Skeletal muscle satellite cell (primary cell): ENCODE data around the gene KRTAP10-9.
"Not testable (repeated sequence)": the region's sequence is repeated elsewhere in the genome, so short reads cannot be mapped to it uniquely, and the experiment has no call there.

Experiments used
- H3K27me3 ChIP-seq: 2 replicates; pipeline ENCODE4 v1.7.0; 2013; ENCODE audit warnings: low read length; ENCODE audit not compliant: control insufficient read depth, insufficient read depth
- H3K36me3 ChIP-seq: 2 replicates; pipeline ENCODE4 v1.7.0; 2013; ENCODE audit warnings: mild to moderate bottlenecking, control low read depth, low read length; ENCODE audit not compliant: insufficient read depth
- H3K4me1 ChIP-seq: 2 replicates; pipeline ENCODE4 v1.7.0; 2013; ENCODE audit warnings: low read length; ENCODE audit not compliant: control insufficient read depth, insufficient read depth
- H3K4me2 ChIP-seq: 2 replicates; pipeline ENCODE4 v1.7.0; 2013; ENCODE audit warnings: mild to moderate bottlenecking, low read length
- H3K4me3 ChIP-seq: 2 replicates; pipeline ENCODE4 v1.7.0; 2013; ENCODE audit warnings: low read length
- H3K9ac ChIP-seq: 2 replicates; pipeline ENCODE4 v1.7.0; 2013; ENCODE audit warnings: mild to moderate bottlenecking, low read depth, low read length, moderate library complexity
- H3K9me3 ChIP-seq: replicated peaks from 2 replicates; pipeline ENCODE4 v1.7.0; 2013; ENCODE audit warnings: mild to moderate bottlenecking, control low read depth, low read length

The KRTAP10-9 gene

DNA sequence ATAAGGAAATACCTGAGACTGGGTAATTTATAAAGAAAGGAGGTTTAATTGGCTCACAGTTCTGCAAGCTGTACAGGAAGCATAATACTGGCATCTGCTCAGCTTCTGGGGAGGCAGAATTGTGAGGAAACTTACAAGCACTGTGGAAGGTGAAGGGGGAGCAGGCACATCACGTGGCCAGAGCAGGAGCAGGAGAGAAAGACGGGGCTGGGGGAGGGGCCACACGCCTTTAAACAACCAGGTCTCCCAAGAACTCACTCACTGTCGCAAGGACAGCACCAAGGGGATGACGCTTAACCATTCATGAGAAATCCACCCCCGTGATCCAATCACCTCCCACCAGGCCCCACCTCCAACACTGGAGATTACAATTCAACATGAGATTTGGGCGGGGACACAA lies 34.7 kb downstream of the KRTAP10-9 start:
- H3K4me1 ChIP-seq, H3K36me3 ChIP-seq, H3K4me2 ChIP-seq, H3K4me3 ChIP-seq, H3K9me3 ChIP-seq, H3K9ac ChIP-seq: not testable (repeated sequence)
- peaks cover 30% of the 10 kb centered on the region for H3K27me3 ChIP-seq

DNA sequence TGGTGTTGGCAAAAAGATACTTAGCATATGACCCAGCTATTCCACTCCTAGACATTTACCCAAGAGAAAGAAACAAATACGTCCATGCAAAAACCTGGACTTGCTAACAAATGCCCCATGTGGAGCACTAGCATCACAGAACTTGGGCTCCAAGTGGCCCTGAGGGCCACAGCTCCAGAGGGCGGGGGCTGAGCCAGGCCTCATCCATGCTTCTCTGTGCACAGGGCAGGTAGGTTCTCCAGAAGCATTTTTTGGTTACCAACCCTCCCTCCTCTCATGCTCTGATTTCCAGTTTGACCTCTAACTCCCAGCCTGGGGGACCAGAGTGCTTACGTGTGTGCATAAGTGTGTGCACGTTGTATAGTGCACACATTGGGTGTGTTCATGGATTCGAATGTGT lies 37.8 kb downstream of the KRTAP10-9 start:
- Histone ChIP-seq H3K4me3 (no peak overlapping the region), H3K9ac (no peak overlapping the region), H3K36me3 (no peaks in the 10 kb centered on the region), H3K9me3 (no peaks in the 10 kb centered on the region), H3K4me2 (no peak overlapping the region), H3K4me1 (no peaks in the 10 kb centered on the region), H3K27me3 (peaks cover 18% of the 10 kb centered on the region)

DNA sequence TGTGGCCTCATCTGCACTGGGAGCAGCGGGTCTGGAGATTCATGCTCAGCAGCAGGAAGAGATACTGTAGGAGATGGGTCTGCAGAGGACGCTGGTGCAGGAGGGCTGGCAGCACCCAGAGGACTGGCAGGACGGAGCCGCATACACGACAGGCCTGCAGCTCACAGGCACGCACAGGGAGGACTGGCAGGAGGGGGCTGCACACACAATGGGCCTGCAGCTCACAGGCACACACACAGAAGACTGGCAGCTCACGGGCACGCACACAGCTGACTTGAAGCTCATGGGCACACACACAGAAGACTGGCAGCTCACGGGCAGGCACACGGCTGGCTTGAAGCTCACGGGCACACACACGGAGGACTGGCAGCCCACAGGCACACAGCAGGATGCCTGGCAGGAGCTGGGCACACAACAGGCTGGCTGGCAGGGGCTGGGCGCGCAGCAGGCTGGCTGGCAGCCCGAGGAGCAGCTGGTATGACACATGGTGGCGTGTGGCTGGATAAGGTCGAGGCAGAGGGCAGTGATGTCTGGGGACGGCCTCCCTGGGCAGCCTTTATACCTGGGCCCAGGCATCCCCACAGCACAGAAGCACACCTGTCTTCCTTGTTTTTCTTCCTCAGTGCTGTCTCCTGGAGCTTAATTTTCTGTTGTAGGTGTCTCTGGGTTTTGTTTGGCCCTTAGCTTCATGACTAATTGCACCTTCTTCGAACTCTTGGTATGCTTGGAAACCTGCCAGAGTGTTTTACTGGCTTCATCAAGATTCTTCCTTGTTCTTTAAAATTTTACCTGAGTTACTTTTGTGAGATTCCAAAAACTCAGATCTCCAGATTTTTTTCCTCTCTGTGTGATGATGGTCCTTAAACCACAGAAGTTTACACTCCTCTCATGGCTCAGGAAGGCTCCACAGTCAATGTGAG lies 39.8 kb downstream of the KRTAP10-9 start, which contains the start of gene KRTAP12-2:
KRTAP12-2 (minus strand) TSS at position 527 of the 920 bp plus-strand sequence; CDS start at position 486, 41 bp downstream.
- no peak within 1 kb of the TSS for H3K4me3 ChIP-seq
- no peak within 1 kb of the TSS for H3K4me2 ChIP-seq
- peaks cover 18% of the 10 kb centered on the region for H3K27me3 ChIP-seq
- H3K4me1 ChIP-seq = no peaks in the 10 kb centered on the region
- H3K36me3 ChIP-seq = no peaks in the 10 kb centered on the region
- H3K9ac ChIP-seq = no peak within 1 kb of the TSS
- H3K9me3 ChIP-seq = no peaks in the 10 kb centered on the region

DNA sequence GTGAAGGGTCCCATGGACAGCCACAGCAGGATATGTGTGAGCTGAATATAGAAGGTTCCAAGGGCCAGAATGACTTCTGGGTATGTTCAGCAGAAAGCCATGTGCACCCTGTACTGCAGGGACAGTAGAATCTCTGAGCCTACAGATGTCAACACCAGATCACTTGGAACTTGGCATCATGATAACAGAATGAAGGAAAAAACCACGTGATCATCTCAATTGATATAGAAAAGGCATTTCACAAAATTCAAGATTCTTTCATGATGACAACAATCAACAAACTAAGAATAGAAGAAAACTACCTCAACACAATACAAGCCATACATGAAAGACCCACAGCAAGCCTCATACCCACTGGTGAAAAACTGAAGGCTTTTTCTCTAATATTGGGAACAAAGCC lies 40.7 kb downstream of the KRTAP10-9 start:
- Histone ChIP-seq H3K27me3 (peaks cover 12% of the 10 kb centered on the region), H3K4me2 (no peak overlapping the region), H3K4me3 (no peak overlapping the region), H3K4me1 (no peaks in the 10 kb centered on the region), H3K9me3 (no peaks in the 10 kb centered on the region), H3K9ac (no peak overlapping the region), H3K36me3 (no peaks in the 10 kb centered on the region)

DNA sequence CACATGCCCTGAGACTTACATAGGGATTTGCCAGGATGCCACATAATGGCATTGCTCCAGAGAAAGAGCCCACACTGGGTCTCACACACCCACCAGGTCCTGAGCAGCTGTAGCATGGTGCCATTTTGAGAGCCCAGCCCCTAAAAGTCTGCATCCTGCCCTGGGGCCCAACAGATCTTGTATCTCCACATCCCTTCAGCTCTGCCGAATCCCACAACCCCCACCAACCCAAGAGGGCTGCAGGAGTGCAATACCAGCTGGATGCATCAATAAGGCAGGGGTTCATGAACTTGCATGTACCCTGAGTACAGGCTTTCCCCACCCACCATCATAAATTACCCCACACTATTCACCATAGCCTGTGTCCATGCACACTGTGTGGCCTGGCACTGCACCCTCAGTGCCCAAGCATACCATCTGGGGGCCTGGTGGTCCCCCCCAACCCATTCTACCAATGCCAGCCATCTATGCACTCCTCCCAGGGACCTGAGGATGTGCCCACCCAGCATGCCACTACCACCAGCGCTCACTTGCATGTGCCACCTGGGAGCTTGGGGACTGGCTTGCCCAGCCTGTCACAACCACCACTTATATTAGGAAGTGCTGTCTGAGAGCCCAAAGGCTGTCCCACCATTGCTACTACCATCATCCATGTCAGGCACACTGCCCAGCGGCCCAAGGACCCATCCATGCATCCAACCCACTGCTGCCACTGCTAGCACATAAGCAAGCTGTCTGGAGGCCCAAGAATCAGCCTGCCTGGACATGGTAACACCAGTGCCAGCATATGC lies 43.9 kb downstream of the KRTAP10-9 start:
- H3K27me3 ChIP-seq = peaks cover 16% of the 10 kb centered on the region
- no peaks in the 10 kb centered on the region for H3K4me1 ChIP-seq
- no peak overlapping the region for H3K4me2 ChIP-seq
- H3K4me3 ChIP-seq = no peak overlapping the region
- no peak overlapping the region for H3K9ac ChIP-seq
- no peaks in the 10 kb centered on the region for H3K36me3 ChIP-seq
- no peaks in the 10 kb centered on the region for H3K9me3 ChIP-seq

DNA sequence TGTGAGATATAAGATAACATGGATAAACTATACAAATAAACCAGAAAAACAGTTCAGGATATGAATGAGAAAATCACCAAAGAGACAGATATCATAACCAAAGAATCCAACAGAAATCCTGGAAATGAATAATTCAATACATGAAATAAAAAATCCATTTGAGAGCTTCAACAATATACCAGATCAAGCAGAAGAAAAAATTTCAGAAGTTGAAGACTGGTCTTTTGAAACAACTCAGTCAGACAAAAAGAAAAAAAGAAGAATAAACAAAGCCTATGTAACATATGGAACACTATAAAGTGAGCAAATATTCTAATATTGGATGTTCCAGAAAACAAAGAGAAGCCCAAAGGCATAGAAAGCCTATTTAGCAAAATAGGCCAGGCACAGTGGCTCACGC lies 45.0 kb downstream of the KRTAP10-9 start:
- H3K9me3 ChIP-seq = no peaks in the 10 kb centered on the region

DNA sequence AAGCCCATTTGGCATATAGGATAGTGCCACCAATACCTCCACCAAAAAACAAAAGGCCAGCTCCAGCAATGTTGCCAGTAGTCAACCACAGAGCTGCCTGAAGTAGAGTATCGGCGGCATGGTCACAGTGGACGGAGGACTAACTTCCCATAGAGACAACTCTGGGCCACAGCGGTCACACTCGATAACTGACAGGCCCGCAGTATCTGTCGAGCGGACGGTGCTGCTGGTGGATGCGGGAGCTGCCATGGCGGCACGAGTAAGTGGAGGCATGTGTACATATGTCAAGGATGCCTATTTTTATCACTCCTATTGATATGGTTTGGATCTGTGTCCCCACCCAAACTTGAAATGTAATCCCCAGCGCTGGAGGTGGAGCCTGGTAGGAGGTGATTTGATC lies 51.0 kb downstream of the KRTAP10-9 start:
- H3K27me3 ChIP-seq = peaks cover 61% of the 10 kb centered on the region
- no peaks in the 10 kb centered on the region for H3K9me3 ChIP-seq
- no peak overlapping the region for H3K4me2 ChIP-seq
- H3K9ac ChIP-seq = no peak overlapping the region
- H3K4me1 ChIP-seq = no peaks in the 10 kb centered on the region
- no peaks in the 10 kb centered on the region for H3K36me3 ChIP-seq
- H3K4me3 ChIP-seq = no peak overlapping the region

More for the DNA sequence above, 45.0 kb downstream of the KRTAP10-9 start:
- Histone ChIP-seq H3K9ac (no peak overlapping the region), H3K4me2 (no peak overlapping the region), H3K4me3 (no peak overlapping the region), H3K27me3 (peaks cover 26% of the 10 kb centered on the region), H3K36me3 (no peaks in the 10 kb centered on the region), H3K4me1 (no peaks in the 10 kb centered on the region)
